CD4-positive, alpha-beta T cell treated with Interleukin-4 for 4 hours (primary cell): Measurements from ENCODE around the gene ITGB1BP2.
"Not testable (repeated sequence)": the region's sequence is repeated elsewhere in the genome, so short reads cannot be mapped to it uniquely, and the experiment has no call there.

Experiments used
- DNase-seq: peaks from one replicate; pipeline ENCODE4 v3.0.0-alpha.2; 2020

The ITGB1BP2 gene

DNA sequence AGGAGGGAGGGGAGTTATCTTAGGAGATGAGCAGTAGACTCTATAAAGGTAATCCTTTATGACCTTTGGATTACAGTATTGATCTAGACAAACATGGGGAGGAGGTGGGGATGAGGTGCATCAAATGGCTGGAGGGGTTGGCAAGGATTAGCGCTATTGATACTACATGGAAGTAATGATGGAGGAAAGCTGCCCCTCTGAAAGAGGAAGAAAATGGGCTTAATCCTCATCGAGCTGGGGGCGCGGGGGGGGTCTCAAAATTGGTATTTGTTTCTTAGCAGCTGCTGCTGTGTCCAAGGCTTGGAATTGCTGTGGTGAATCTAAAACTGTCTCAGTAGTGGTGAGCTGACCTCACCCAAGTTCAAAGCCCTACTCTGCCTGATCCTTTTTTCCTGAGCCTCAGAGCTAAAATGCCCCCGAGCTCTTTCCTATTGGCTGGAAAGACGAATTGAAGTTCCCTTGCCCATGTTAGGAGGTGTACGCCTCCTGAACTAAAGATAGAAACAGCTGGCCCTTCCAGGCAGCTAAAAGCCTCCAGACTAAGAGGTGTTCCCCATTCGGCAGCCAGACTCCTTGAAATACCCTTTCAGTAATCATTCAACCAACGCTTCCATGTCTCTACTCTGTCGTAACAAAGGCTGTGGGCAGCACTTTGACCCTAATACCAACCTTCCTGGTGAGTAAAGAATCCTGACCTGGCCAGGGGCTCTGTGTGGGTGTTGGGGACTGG is at the start of gene ITGB1BP2:
TSS of gene ITGB1BP2 (plus strand) at position 556 of the 730 bp plus-strand sequence. CDS start at position 613, 57 bp downstream.
- no peak for DNase-seq

DNA sequence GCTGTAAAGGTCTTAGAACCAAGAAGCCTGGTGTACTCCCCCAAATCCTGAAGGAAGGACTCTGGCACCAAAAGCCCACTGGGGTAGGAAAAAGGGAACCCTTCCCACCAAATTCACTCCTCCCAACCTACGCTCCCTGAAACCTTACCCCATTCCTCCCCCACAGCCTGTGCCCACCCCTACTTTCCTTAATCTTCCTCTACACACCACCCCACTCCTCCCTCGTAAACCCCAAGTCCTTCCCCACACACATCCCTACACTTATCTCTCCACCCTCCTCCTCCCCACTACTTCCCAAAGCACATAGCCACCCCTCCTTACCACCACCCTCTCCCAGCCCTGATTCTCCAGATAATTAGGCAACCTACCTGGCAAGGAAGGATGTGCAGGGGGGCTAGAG is 49.3 kb upstream of the ITGB1BP2 start:
- DNase-seq, result no peak

DNA sequence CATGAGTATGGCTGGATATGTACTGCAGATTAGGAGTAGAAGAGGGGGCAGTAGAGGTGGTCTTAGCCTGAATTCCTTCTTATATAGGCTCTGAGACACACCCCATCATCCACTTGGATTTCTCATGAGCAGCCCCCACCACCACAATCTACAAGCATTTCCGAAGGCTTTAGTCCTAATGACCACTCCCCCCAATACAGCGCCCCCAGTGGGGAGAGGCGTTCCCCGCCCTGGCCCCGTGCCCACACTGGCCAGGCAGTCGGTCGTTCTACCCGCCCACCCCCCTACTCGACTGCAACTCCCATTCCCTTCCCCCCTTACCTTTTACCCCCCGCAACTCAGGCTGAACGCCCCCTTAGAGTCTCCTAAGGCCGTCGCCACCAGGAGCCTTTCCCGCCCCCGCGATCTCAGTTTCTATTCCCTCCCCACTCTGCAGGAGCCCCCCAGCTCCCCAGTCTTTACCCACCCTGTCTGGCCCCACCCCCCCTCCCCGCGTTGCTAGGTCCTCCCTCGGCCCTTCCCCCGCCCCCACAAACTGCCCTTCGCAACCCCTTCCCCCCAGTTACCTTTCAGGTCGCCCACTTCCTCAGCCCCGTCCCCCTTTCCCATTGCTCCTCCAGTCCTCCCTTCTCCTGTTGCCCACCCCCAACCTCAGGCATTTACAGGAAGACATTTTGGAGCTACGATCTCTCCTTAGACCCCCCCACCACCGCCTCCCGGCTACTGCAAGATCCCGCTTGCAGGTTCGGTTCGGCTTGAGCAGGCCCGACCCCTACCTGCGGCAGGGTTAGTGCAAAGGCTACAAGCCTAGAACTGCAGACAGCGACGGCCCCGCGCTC is 48.1 kb upstream of the ITGB1BP2 start:
- peak; percentile 34 for DNase-seq

DNA sequence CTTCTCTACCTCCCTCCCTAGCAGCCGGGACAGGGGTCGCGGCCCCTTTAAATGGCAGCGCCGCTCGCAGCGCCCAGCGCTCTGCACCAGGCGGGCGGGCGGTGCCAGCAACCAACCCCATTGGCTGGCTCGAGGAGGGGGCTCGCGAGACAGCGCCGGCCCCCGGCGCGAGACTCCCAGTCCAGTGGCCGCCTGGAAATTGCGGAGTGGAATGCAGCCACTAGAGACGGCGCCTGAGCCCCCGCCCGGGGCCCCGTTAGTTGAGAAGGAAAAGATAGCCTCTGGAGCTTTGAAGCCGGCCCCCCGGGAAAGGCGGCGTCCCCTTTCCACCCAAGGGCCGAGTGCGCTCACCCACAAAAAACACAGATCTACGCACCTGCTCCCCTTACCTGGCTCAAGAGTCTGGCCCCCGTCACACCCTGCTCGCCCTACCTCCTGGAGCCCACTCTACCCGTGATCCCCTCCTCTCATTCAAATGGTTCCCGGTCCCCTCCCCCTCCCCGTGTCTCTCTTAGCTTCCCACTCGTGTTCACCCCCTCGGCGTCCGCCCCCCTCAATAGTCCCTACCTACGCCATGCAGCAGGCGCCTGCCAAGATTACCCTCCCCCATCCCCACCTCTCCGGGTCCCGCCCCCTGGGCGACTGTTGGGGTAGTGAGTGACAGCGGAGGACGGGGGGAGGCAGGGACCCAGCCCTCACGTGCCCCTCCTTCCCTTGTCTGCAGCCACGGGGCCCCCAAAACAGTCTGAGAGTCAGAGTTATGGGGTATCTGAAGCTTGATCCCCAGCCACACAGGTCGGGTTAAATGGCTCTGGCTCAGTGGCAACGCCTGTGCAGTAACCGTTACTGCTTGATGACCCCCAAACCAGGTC is 47.2 kb upstream of the ITGB1BP2 start, which contains the start of gene ZMYM3:
TSS of gene ZMYM3 (minus strand) at position 49 of the 872 bp plus-strand sequence. CDS start 885 bp downstream, outside the sequence.
- DNase-seq, result peak; percentile 86

DNA sequence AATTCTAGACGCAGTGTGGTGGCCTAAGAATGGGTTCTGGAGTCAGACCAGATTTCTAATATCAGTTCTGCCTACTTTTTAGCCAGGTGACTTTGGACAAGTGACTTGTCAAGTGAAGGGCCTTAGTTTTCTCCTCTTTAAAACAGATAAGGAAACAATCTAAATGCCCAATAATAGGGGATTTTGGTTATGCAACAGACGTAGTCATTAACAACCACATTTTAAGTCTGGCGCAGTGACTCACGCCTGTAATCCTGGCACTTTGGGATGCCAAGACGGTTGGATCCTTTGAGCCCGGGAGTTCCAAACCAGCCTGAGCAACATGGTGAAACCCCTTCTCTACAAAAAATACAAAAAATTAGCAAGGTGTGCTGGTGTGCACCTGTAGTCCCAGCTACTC is 45.5 kb upstream of the ITGB1BP2 start:
- no peak for DNase-seq

DNA sequence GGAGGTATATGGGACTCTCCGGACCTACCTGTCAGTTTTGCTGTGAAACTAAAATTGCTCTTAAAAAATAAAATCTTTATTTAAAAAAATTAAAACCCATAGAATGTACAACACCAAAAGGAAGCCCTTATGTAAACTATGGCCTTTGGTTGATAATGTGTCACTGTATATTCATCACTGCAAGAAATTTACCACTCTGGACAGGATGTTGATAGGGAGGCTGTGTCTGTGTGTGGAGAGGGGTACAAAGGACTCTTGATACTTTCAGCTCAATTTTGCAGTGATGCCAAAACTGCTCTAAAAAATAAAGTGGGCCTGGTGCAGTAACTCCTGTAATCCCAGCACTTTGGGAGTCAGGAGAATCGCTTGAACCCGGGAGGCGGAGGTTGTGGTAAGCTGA is 44.7 kb upstream of the ITGB1BP2 start:
- DNase-seq, result no peak

DNA sequence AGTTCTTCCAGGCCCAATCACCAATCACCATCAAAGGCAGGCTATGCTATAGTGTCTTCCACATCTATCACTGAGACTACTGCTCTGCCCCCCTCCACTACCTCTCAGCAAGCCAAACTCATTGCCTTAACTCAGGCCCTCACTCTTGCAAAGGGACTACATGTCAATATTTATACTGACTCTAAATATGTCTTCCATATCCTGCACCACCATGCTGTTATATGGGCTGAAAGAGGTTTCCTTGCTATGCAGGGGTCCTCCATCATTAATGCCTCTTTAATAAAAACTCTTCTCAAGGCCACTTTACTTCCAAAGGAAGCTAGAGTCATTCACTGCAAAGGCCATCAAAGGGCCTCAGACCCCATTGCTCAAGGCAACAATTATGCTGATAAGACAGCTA is 32.9 kb upstream of the ITGB1BP2 start:
- not testable (repeated sequence) for DNase-seq

DNA sequence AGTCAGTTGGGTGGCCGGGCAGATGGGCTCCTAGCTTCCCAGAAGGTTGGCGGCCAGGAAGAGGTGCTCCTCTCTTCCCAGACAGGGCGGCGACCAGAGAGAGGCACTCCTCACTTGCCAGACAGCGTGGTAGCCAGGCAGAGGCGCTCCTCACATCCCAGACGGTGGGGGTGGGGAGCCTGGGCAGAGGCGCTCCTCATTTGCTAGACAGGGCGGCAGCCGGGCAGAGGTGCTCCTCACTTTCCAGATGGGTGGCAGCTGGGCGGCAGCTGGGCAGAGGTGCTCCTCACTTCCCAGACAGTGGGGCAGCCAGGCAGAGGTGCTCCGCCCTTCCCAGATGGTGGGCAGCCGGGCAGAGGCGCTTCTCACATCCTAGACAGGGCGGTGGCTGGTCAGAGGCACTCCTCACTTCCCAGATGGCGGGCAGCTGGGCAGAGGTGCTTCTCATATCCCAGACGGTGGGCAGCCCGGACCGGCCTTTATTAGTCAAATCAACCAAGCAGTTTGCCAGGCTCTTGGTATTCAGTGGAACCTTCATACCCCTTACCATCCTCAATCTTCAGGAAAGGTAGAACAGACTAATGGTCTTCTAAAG is 31.7 kb upstream of the ITGB1BP2 start:
- no peak for DNase-seq

DNA sequence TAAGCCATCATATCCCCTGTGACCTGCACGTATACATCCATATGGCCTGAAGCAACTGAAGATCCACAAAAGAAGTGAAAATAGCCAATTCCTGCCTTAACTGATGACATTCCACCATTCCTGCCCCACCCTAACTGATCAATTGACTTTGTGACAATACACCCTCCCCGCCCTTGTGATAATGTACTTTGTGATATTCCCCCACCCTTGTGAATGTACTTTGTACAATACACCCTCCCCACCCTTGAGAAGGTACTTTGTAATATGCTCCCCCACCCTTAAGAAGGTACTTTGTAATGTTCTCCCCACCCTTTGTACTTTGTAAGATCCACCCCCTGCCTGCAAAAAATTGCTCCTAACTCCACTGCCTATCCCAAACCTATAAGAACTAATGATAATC is 29.2 kb upstream of the ITGB1BP2 start:
- DNase-seq, result not testable (repeated sequence)

DNA sequence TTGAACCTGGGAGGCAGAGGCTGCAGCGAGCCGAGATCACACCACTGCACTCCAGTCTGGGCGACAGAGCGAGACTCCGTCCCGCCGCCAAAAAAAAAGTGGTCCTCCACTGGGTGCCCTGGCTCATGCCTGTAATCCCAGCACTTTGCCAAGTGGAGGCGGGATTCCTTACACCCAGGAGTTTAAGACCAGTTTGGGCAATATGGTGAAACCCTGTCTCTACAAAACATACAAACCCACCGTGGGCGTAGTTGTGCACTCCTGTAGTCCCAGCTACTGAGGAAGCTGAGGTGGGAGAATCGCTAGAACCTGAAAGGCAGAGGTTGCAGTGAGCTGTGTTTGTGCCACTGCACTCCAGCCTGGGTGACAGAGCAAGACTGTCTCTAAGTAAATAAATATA is 20.2 kb upstream of the ITGB1BP2 start:
- DNase-seq, result not testable (repeated sequence)

DNA sequence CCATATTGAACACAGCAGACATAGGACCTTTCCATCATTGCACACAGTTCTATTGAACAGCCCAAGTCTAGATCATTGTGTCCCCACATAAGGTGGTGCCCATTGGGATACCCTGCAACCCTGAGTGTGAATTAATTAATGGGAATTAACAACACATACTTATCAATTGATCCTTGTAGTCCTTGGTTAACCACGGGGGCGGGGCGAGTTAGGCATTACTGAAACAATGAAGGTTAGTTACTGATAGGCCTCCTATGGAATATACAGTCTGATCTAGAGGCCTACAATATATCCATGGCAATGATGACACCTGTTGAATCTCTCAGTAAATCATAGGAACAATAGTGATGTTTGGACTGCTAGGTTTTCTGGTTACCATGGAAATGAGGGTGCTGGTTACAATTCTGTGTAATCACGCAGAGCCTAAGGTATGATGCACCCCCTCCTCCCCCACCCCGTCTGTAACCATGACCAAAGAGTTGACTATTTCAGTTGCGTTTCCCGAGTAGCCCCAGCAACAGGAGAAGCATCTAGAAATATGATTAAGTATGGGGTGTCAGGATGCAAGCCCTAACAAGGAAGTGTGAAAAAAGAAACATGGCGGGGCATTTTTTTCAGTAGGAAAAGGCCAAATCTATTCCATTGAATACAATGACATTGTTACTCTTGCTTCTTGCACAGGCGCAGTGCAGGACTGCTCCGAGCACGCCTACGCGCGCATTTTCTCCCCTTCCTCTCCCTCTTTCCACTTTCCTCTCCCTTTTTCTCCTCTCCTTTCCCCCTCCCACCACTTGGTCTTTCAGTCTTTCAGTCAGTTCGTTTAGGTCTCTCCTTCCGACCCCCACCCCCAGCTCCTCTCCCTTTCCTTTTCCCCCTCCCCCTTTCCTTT is 18.8 kb upstream of the ITGB1BP2 start:
- DNase-seq, result peak; percentile 93

DNA sequence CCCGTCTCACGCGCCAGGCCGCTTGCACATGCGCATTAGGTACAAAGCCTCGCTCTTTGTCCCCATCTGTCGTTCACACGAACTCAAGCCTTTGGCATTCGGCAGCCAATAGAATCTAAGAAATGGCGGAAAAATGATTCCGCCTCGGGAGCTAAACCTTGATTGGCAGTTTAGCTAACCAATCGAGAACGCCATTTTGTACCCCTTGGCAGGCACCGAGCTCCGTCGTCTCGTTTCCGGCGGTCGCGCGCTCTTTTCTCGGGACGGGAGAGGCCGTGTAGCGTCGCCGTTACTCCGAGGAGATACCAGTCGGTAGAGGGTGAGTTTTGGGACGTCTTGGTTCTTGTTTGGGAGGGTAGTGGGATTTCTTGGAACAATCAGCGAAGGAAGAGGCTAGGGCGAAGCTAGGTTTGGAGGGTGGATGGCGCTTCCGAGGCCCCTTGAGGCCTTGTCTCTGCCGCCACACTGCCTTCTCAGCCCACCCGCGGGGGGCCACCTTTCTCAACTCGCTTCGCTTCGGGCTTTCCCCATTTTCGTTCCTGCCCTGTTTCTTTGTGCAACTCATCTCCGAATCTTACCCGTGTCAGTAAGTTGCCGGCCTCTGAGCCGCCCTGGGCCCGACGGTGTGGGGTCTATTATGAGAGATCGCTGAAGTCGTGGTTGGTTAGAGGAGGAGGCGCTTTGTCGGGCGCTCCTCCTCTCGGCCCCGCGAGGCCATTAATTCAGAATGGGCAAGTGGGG is 18.0 kb upstream of the ITGB1BP2 start, which contains the start of gene NONO:
TSS of gene NONO (plus strand) at position 233 of the 741 bp plus-strand sequence. CDS start 7,003 bp downstream, outside the sequence.
- peak; percentile 98 for DNase-seq

DNA sequence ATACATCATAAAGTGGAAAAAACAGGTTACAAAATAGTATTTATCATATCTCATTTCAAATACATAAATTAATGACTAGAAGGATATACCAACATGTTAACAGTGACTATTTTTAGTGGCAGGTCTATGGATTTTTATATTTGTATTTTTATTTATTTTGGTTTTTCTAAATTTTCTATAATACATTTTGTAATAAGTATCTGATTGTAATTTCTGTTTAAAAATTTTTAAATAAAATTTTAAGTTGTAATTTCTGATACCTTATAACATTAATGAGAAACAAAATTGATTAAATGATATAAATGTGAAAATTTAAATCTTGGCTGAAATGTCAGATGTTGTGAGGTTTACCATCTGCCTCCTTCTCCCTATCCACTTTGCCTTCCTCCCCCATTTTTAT is 15.6 kb upstream of the ITGB1BP2 start:
- DNase-seq, result no peak

DNA sequence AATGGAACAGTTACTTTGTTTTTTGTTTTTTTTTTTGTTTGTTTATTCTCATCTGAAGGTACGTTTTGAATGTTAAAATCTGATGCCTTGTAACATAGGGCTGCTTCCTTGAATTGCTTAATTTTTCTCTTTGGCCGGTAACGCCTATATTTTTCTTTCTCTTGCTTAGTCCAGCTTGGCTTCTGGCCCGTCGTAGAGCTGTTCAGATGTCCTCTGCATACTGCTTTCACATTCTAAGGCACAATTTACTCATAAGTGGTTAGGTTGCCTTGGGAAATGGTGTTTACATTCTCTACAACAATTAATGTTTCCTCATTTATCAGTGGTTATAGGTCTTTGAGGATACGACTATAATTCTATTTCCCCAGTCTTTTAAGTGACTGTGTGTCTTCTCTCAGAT is 10.2 kb upstream of the ITGB1BP2 start:
- DNase-seq, result no peak

DNA sequence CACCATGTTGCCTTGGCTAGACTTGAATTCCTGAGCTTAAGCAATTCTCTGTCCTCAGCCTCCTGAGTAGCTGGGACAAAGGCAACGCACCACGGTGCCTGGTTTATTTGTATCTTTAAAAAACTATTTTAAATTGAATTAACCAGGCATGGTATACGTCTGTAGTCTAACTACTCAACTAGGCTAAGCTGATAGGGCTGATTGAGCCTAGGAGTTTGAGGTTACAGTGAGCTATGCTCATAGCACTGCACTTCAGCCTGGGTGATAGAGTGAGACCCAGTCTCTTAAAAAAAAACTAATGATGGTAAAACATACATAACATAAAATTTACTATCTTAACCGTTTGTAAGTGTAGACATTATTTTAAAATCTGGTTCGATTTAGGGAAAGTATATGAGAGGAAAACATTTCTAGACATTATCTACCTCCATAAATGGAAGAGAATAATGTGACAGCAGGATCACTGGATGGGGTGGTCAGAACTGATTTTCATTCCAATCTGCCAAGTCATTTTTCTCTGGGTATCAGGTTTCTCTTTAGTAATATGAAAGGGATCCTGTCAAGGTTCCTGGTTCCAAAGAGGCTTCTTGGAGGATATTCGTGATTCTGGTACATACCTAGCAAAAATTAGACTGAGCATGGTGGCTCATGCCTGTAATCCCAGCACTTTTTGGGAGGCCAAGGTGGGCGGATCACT is 8.7 kb upstream of the ITGB1BP2 start:
- DNase-seq, result no peak

DNA sequence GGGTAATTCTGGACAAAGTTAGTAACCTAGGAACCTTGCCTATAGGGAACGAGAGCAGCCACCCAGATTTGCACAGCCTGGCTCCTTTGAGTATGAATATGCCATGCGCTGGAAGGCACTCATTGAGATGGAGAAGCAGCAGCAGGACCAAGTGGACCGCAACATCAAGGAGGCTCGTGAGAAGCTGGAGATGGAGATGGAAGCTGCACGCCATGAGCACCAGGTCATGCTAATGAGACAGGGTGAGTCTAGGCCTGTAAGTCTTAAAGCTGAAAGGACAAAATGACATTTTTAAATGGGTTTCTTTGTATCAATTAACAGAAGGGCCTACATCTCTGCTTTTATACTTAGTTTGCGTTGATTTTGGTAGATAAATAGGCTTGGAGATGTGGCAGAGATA is 4.7 kb upstream of the ITGB1BP2 start:
- no peak for DNase-seq

DNA sequence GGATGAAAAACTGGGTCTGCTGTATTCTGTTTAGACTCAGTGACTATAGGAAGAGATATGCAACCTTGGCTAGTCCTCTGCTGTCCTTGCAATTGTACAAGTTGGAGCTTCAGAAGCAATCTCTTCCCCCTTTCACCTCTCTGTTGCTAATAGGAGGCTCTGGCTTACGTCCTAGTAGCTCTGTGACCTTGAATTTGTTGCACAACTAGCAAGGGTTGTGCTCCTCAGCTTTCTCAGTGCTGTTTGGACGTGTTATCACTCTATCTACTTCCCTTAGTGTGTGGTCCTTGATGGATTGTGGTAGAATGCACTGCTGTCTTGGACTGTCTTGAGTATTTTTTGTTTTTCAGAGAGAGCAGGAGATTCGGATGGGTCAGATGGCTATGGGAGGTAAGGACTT is 3.4 kb upstream of the ITGB1BP2 start:
- no peak for DNase-seq

DNA sequence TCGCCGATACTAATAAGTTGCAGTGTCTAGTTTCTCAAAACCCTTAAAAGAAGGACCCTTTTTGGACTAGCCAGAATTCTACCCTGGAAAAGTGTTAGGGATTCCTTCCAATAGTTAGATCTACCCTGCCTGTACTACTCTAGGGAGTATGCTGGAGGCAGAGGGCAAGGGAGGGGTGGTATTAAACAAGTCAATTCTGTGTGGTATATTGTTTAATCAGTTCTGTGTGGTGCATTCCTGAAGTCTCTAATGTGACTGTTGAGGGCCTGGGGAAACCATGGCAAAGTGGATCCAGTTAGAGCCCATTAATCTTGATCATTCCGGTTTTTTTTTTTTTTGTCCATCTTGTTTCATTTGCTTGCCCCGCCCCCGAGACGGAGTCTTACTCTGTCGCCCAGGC is 1.5 kb upstream of the ITGB1BP2 start:
- DNase-seq, result not testable (repeated sequence)

DNA sequence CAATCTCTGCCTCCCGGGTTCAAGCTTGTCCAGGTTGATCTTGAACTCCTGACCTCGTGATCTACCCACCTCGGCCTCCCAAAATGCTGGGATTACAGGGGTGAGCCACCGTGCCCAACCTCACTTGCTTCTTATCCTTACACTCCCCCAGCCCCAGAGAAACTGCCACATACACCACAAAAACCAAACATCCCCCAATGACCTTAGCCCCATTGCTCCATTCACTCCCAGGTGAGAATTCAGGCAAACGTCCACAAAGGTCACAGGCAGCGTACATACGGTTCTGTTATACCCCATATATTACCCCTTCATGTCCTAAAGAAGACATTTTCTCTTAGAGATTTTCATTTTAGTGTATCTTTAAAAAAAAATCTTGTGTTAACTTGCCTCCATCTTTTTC is 1.1 kb upstream of the ITGB1BP2 start:
- not testable (repeated sequence) for DNase-seq
